ENCODE measurements around the gene TIMP3. TPM values are rescaled to one million over a fixed set of nuclear protein-coding genes. Genes with fewer than 3 reads are reported as not detected.

TIMP3 gene
- total RNA-seq, 4 donors from 2014 or later, result 300 to 1,106 (median 939) TPM

DNA sequence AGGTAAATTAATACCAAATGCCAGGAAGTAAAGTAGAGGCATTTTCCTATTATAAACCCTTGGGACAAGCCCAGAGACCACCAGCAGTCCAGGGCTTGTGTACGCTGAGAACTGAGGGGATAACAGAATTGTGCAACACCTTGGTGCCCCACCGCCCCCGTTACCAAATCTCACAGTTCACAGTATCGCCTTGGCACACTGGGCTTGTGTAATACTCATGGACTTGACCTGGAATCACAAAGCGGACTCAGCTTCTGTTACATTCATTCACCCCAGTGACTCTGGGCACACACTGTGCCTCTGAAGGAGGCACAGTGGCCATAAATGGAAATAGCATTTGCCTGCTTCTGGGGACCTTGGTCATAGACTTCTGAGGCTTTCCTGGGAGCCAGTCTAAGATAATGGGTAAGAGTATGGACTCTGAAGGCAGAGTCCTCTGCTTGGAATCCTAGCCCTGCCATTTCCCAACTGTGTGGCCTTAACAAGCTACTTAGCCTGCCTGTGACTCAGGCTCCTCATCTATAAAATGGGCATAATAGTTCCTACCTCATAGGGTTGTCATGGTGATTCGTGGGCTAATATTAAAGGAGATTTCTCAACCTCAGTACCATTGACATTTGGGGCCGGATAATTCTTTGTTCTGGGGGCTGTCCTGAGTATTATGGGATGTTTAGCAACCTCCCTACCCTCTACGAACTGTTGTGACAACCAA lies 53.7 kb downstream of the TIMP3 start:
- Histone ChIP-seq H3K9me3 (no peaks in the 10 kb centered on the region), H3K4me3 (no peak overlapping the region), H3K4me1 (peaks cover 0 to 58% (median 26%) of the 10 kb centered on the region in 4 donors), H3K27me3 (no peaks in the 10 kb centered on the region), H3K27ac (peak overlapping the region in 1 of 4 donors; percentile 85), H3K36me3 (peaks cover 7 to 64% (median 23%) of the 10 kb centered on the region in 3 donors)
- no peak for DNase-seq (ENCODE audit: low spot score in 2 of 2)
- peak in 1 of 2 donors; percentile 49 for TF ChIP-seq EP300 (IDR thresholded peaks at IDR 0.05)
- TF ChIP-seq, protein P1, sequence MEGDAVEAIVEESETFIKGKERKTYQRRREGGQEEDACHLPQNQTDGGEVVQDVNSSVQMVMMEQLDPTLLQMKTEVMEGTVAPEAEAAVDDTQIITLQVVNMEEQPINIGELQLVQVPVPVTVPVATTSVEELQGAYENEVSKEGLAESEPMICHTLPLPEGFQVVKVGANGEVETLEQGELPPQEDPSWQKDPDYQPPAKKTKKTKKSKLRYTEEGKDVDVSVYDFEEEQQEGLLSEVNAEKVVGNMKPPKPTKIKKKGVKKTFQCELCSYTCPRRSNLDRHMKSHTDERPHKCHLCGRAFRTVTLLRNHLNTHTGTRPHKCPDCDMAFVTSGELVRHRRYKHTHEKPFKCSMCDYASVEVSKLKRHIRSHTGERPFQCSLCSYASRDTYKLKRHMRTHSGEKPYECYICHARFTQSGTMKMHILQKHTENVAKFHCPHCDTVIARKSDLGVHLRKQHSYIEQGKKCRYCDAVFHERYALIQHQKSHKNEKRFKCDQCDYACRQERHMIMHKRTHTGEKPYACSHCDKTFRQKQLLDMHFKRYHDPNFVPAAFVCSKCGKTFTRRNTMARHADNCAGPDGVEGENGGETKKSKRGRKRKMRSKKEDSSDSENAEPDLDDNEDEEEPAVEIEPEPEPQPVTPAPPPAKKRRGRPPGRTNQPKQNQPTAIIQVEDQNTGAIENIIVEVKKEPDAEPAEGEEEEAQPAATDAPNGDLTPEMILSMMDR (IDR thresholded peaks at IDR 0.05), result no peak
- no peak for TF ChIP-seq POLR2A (IDR thresholded peaks at IDR 0.05)
- WGBS, 2 donors, result 84 to 88% methylated on average over 8 of the region's 8 CpGs

DNA sequence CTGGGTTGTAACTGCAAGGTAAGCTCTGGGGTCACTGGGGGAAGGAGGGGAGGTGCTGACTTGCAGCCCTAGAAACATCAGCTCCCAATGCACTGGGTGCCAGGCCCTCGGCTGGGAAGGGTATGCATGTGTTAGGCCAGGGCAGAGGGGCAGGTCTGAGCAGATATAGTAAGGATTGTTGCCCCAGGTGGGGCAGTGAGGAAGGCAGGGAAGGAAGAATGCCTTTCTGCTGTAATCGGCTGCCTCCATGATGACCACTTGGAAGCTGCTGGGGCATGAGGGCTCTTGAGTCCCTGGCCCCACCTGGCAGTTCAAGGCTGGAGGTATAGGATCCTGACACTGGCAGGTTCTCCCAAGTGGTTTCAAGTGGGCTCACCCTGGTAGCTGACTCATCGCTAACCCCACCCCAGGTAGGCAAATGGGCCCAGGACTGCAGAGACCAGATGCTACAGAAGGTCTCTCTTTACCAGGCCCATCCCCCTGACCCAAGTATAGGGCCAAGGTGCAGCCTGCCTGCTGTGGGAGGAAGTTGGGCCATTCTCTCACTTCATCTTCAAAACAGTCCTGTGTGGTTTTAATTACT lies 56.7 kb downstream of the TIMP3 start:
- Histone ChIP-seq H3K27me3 (no peaks in the 10 kb centered on the region), H3K9me3 (no peaks in the 10 kb centered on the region), H3K4me3 (no peak overlapping the region), H3K27ac (peak overlapping the region in 2 of 4 donors; percentile 10 to 26), H3K4me1 (peaks cover 0 to 27% (median under 1%) of the 10 kb centered on the region in 4 donors), H3K36me3 (peaks cover 8 to 83% (median 23%) of the 10 kb centered on the region in 3 donors)
- WGBS, 2 donors, result 80 to 90% methylated on average over 3 of the region's 3 CpGs
- DNase-seq (ENCODE audit: low spot score in 2 of 2), result no peak
- TF ChIP-seq EP300 (IDR thresholded peaks at IDR 0.05) (no peak), POLR2A (IDR thresholded peaks at IDR 0.05) (no peak)
- TF ChIP-seq, protein P1 (IDR thresholded peaks at IDR 0.05), result no peak

DNA sequence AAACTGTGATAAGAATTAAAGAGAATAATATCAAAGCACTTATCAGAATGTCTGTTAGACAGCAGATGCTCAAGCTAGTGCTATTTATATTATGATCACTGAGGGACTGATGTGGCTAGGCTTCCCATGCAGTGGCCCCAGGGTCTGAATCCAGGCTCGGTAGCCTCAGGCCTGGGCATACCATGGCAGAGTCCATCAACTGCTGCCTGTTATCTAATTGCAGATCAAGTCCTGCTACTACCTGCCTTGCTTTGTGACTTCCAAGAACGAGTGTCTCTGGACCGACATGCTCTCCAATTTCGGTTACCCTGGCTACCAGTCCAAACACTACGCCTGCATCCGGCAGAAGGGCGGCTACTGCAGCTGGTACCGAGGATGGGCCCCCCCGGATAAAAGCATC lies 57.5 kb downstream of the TIMP3 start:
- DNase-seq (ENCODE audit: low spot score in 2 of 2), result no peak
- WGBS, 2 donors, result 74 to 87% methylated on average over 9 of the region's 9 CpGs
- Histone ChIP-seq H3K4me3 (no peak overlapping the region), H3K27me3 (no peaks in the 10 kb centered on the region), H3K27ac (no peak overlapping the region), H3K4me1 (peaks cover 0 to 20% (median 0%) of the 10 kb centered on the region in 4 donors), H3K9me3 (no peaks in the 10 kb centered on the region), H3K36me3 (peaks cover 8 to 83% (median 23%) of the 10 kb centered on the region in 3 donors)
- TF ChIP-seq POLR2A (IDR thresholded peaks at IDR 0.05) (no peak), EP300 (IDR thresholded peaks at IDR 0.05) (no peak)
- TF ChIP-seq, protein P1 (IDR thresholded peaks at IDR 0.05), result no peak

DNA sequence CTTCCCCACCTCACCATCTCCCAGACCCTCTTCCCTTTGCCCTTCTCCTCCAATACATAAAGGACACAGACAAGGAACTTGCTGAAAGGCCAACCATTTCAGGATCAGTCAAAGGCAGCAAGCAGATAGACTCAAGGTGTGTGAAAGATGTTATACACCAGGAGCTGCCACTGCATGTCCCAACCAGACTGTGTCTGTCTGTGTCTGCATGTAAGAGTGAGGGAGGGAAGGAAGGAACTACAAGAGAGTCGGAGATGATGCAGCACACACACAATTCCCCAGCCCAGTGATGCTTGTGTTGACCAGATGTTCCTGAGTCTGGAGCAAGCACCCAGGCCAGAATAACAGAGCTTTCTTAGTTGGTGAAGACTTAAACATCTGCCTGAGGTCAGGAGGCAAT lies 58.2 kb downstream of the TIMP3 start:
- peaks cover 8 to 77% (median 23%) of the 10 kb centered on the region in 3 donors for H3K36me3 ChIP-seq
- no peak overlapping the region for H3K27ac ChIP-seq
- H3K9me3 ChIP-seq, result no peaks in the 10 kb centered on the region
- H3K4me1 ChIP-seq, result peaks cover 0 to 12% (median 0%) of the 10 kb centered on the region in 4 donors
- DNase-seq (ENCODE audit: low spot score in 2 of 2), result no peak
- WGBS, 2 donors, result 74 to 83% methylated on average over 1 of the region's 1 CpG
- no peak overlapping the region for H3K4me3 ChIP-seq
- TF ChIP-seq EP300 (IDR thresholded peaks at IDR 0.05) (peak in 1 of 2 donors; percentile 58), POLR2A (IDR thresholded peaks at IDR 0.05) (no peak)
- H3K27me3 ChIP-seq, result no peaks in the 10 kb centered on the region

DNA sequence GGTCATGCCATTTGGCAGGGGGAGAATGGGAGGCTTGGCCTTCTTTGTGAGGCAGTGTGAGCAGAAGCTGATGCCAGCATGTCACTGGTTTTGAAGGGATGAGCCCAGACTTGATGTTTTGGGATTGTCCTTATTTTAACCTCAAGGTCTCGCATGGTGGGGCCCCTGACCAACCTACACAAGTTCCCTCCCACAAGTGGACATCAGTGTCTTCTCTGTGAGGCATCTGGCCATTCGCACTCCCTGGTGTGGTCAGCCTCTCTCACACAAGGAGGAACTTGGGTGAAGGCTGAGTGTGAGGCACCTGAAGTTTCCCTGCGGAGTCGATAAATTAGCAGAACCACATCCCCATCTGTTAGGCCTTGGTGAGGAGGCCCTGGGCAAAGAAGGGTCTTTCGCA lies 59.8 kb downstream of the TIMP3 start:
- DNase-seq (ENCODE audit: low spot score in 2 of 2), result no peak
- peaks cover 8 to 61% (median 23%) of the 10 kb centered on the region in 3 donors for H3K36me3 ChIP-seq
- no peaks in the 10 kb centered on the region for H3K27me3 ChIP-seq
- 91 to 95% methylated on average over 5 of the region's 5 CpGs for WGBS, 2 donors
- no peak overlapping the region for H3K27ac ChIP-seq
- no peaks in the 10 kb centered on the region for H3K4me1 ChIP-seq
- H3K4me3 ChIP-seq, result no peak overlapping the region
- no peaks in the 10 kb centered on the region for H3K9me3 ChIP-seq
- TF ChIP-seq, protein P1 (IDR thresholded peaks at IDR 0.05), result no peak
- TF ChIP-seq EP300 (IDR thresholded peaks at IDR 0.05), result peak in 1 of 2 donors; percentile 62

Measured in tibial nerve (tissue), 4 donors.